Mesothelial cell of epicardium (in vitro differentiated cells): ENCODE results near the gene GSTO2. TPM values are rescaled to one million over a fixed set of nuclear protein-coding genes. Genes with fewer than 3 reads are reported as not detected.

Experiments used
- DNase-seq, 2 experiments: peaks; one replicate each; pipeline ENCODE4 v3.0.0; 2021; ENCODE audit warnings: low spot score in 2 of 2; ENCODE audit not compliant: unreplicated experiment in 2 of 2
- H3K27ac Mint-ChIP-seq: 2 replicates; pipeline ENCODE4 v1.8.0; 2021; ENCODE audit warnings: mixed read lengths
- H3K27me3 Mint-ChIP-seq: 2 replicates; pipeline ENCODE4 v1.8.0; 2021; ENCODE audit warnings: low read depth, mixed read lengths
- H3K36me3 Mint-ChIP-seq: 2 replicates; pipeline ENCODE4 v1.8.0; 2021; ENCODE audit warnings: mixed read lengths
- H3K4me1 Mint-ChIP-seq: 2 replicates; pipeline ENCODE4 v1.8.0; 2021; ENCODE audit warnings: mixed read lengths
- H3K4me3 Mint-ChIP-seq: 2 replicates; pipeline ENCODE4 v1.8.0; 2021; ENCODE audit warnings: mild to moderate bottlenecking, moderate library complexity, mixed read lengths
- H3K9me3 Mint-ChIP-seq: 2 replicates; pipeline ENCODE4 v1.8.0; 2021; ENCODE audit warnings: mixed read lengths
- CTCF ChIP-seq: fragments of 200-600 bp; sonication (generic); IDR thresholded peaks from one replicate; pipeline ENCODE4 v1.5.0; 2021; ENCODE audit warnings: antibody characterized with exemption; ENCODE audit not compliant: unreplicated experiment
- total RNA-seq: library from RNA; stranded (reverse); gene quantifications from 3 replicates; pipeline ENCODE4 v1.2.1, GENCODE V29; 2021

GSTO2 gene
- total RNA-seq, 1 donor from 2014 or later: 11.7 TPM

GRCh38 chr10:104318326-104318725, 49.3 kb downstream of the GSTO2 start:
- Mint-ChIP-seq H3K4me3 (no peak overlapping the region), H3K36me3 (peaks cover 17% of the 10 kb centered on the region), H3K27ac (no peak overlapping the region), H3K9me3 (no peaks in the 10 kb centered on the region), H3K27me3 (no peaks in the 10 kb centered on the region), H3K4me1 (peaks cover 25% of the 10 kb centered on the region)
- DNase-seq: no peak
- no peak for TF ChIP-seq CTCF

- H3K36me3 Mint-ChIP-seq: peaks cover 14% of the 10 kb centered on the region
- no peaks in the 10 kb centered on the region for H3K27me3 Mint-ChIP-seq
- H3K4me1 Mint-ChIP-seq: peaks cover 25% of the 10 kb centered on the region
- TF ChIP-seq CTCF: no peak
- DNase-seq: no peak
- H3K4me3 Mint-ChIP-seq: no peak overlapping the region
- H3K27ac Mint-ChIP-seq: peak overlapping the region; percentile 71
- no peaks in the 10 kb centered on the region for H3K9me3 Mint-ChIP-seq
These were observed 50.1 kb downstream of the GSTO2 start for GRCh38 chr10:104318810-104319741.

GRCh38 chr10:104321226-104321625, 52.2 kb downstream of the GSTO2 start:
- Mint-ChIP-seq H3K9me3 (no peaks in the 10 kb centered on the region), H3K27ac (no peak overlapping the region), H3K4me1 (peaks cover 28% of the 10 kb centered on the region), H3K27me3 (no peaks in the 10 kb centered on the region), H3K36me3 (peaks cover 8% of the 10 kb centered on the region), H3K4me3 (no peak overlapping the region)
- TF ChIP-seq CTCF: no peak
- DNase-seq: no peak

- Mint-ChIP-seq H3K27ac (peak overlapping the region; percentile 41), H3K27me3 (no peaks in the 10 kb centered on the region), H3K36me3 (peaks cover 8% of the 10 kb centered on the region), H3K9me3 (no peaks in the 10 kb centered on the region), H3K4me1 (peaks cover 33% of the 10 kb centered on the region), H3K4me3 (no peak overlapping the region)
- DNase-seq: no peak
- no peak for TF ChIP-seq CTCF
These were observed 52.9 kb downstream of the GSTO2 start for GRCh38 chr10:104321725-104322415.

- peaks cover 8% of the 10 kb centered on the region for H3K36me3 Mint-ChIP-seq
- no peak for DNase-seq
- no peaks in the 10 kb centered on the region for H3K9me3 Mint-ChIP-seq
- H3K4me3 Mint-ChIP-seq: no peak overlapping the region
- no peak overlapping the region for H3K27ac Mint-ChIP-seq
- H3K4me1 Mint-ChIP-seq: peaks cover 33% of the 10 kb centered on the region
- H3K27me3 Mint-ChIP-seq: no peaks in the 10 kb centered on the region
- no peak for TF ChIP-seq CTCF
These were observed 53.4 kb downstream of the GSTO2 start for GRCh38 chr10:104322416-104322782.
